GM18873 (cell line): ENCODE measurements around the gene HDHD3.
"Not testable (repeated sequence)": the region's sequence is repeated elsewhere in the genome, so short reads cannot be mapped to it uniquely, and the experiment has no call there.

ENCODE experiments used
- ATAC-seq: cut with Tn5 transposase; IDR thresholded peaks from one replicate; pipeline ENCODE4 v1.9.1; 2021; ENCODE audit warnings: mild to moderate bottlenecking, moderate library complexity, moderate number of reproducible peaks; ENCODE audit not compliant: unreplicated experiment, low FRiP score

Gene HDHD3

GRCh38 chr9:113368348-113368981 is 8.3 kb downstream of the HDHD3 start:
- no peak for ATAC-seq

GRCh38 chr9:113365652-113366051 is 11.1 kb downstream of the HDHD3 start:
- ATAC-seq: not testable (repeated sequence)

GRCh38 chr9:113364951-113365350 is 11.8 kb downstream of the HDHD3 start:
- ATAC-seq: no peak

GRCh38 chr9:113363336-113363735 is 13.4 kb downstream of the HDHD3 start:
- no peak for ATAC-seq

GRCh38 chr9:113361304-113362018 is 15.3 kb downstream of the HDHD3 start:
- ATAC-seq: no peak

- no peak for ATAC-seq
These were observed 16.4 kb downstream of the HDHD3 start for GRCh38 chr9:113360242-113360842.

- ATAC-seq: no peak
These were observed 17.4 kb downstream of the HDHD3 start for GRCh38 chr9:113359385-113359784.

- ATAC-seq: no peak
These were observed 20.0 kb downstream of the HDHD3 start for GRCh38 chr9:113356686-113357292.

- no peak for ATAC-seq
These were observed 21.7 kb downstream of the HDHD3 start for GRCh38 chr9:113355040-113355596.

- no peak for ATAC-seq
These were observed 24.4 kb downstream of the HDHD3 start for GRCh38 chr9:113352411-113352810.

GRCh38 chr9:113352006-113352405 is 24.8 kb downstream of the HDHD3 start:
- ATAC-seq: no peak

GRCh38 chr9:113350937-113351336 is 25.8 kb downstream of the HDHD3 start:
- ATAC-seq: no peak

- ATAC-seq: no peak
These were observed 26.6 kb downstream of the HDHD3 start for GRCh38 chr9:113350107-113350661.

- no peak for ATAC-seq
These were observed 27.2 kb downstream of the HDHD3 start, which contains the start of gene BSPRY for GRCh38 chr9:113349445-113350094. BSPRY (plus strand) TSS chr9:113349541; CDS start chr9:113349580, 39 bp downstream.

GRCh38 chr9:113349066-113349444 is 27.7 kb downstream of the HDHD3 start:
- no peak for ATAC-seq

- ATAC-seq: no peak
These were observed 28.3 kb downstream of the HDHD3 start for GRCh38 chr9:113348437-113348836.

GRCh38 chr9:113345671-113346070 is 31.1 kb downstream of the HDHD3 start:
- ATAC-seq: no peak

- ATAC-seq: no peak
These were observed 31.6 kb downstream of the HDHD3 start for GRCh38 chr9:113345190-113345589.

- no peak for ATAC-seq
These were observed 33.0 kb downstream of the HDHD3 start for GRCh38 chr9:113343732-113344231.
